Measurements from ENCODE around the gene PRUNE1.

Gene PRUNE1

GRCh38 chr1:150995460-150995859 is 12.8 kb upstream of the PRUNE1 start:
- no peaks in the 10 kb centered on the region for H3K36me3 Mint-ChIP-seq
- H3K9me3 Mint-ChIP-seq (ENCODE audit: low read depth), result no peaks in the 10 kb centered on the region
- H3K27ac Mint-ChIP-seq, result no peak overlapping the region
- no peaks in the 10 kb centered on the region for H3K27me3 Mint-ChIP-seq
- no peak overlapping the region for H3K4me3 Mint-ChIP-seq
- H3K4me1 Mint-ChIP-seq (ENCODE audit: low read depth), result peaks cover 11% of the 10 kb centered on the region

- Mint-ChIP-seq H3K27ac (no peak overlapping the region), H3K36me3 (no peaks in the 10 kb centered on the region), H3K4me3 (no peak overlapping the region), H3K27me3 (no peaks in the 10 kb centered on the region), H3K9me3 (ENCODE audit: low read depth) (no peaks in the 10 kb centered on the region), H3K4me1 (ENCODE audit: low read depth) (peaks cover 15% of the 10 kb centered on the region)
These were observed 12.4 kb upstream of the PRUNE1 start for GRCh38 chr1:150995896-150996295.

- H3K27ac Mint-ChIP-seq, result no peak overlapping the region
These were observed 10.9 kb upstream of the PRUNE1 start for GRCh38 chr1:150997126-150997872.

GRCh38 chr1:150997949-150998348 is 10.3 kb upstream of the PRUNE1 start:
- no peaks in the 10 kb centered on the region for H3K9me3 Mint-ChIP-seq (ENCODE audit: low read depth)
- no peak overlapping the region for H3K4me3 Mint-ChIP-seq
- H3K4me1 Mint-ChIP-seq (ENCODE audit: low read depth), result peaks cover 34% of the 10 kb centered on the region
- H3K36me3 Mint-ChIP-seq, result peaks cover 5% of the 10 kb centered on the region
- no peak overlapping the region for H3K27ac Mint-ChIP-seq
- no peaks in the 10 kb centered on the region for H3K27me3 Mint-ChIP-seq

More at GRCh38 chr1:150997126-150997872, 10.9 kb upstream of the PRUNE1 start:
- Mint-ChIP-seq H3K36me3 (peaks cover 5% of the 10 kb centered on the region), H3K9me3 (ENCODE audit: low read depth) (no peaks in the 10 kb centered on the region), H3K27me3 (no peaks in the 10 kb centered on the region), H3K4me1 (ENCODE audit: low read depth) (peaks cover 28% of the 10 kb centered on the region), H3K4me3 (no peak overlapping the region)

- Mint-ChIP-seq H3K9me3 (ENCODE audit: low read depth) (no peaks in the 10 kb centered on the region), H3K27me3 (no peaks in the 10 kb centered on the region), H3K36me3 (peaks cover 5% of the 10 kb centered on the region), H3K27ac (peak overlapping the region; percentile 22), H3K4me1 (ENCODE audit: low read depth) (peaks cover 44% of the 10 kb centered on the region), H3K4me3 (no peak overlapping the region)
These were observed 9.1 kb upstream of the PRUNE1 start for GRCh38 chr1:150999051-150999674.

GRCh38 chr1:150999926-151000325 is 8.3 kb upstream of the PRUNE1 start:
- no peaks in the 10 kb centered on the region for H3K9me3 Mint-ChIP-seq (ENCODE audit: low read depth)
- no peaks in the 10 kb centered on the region for H3K27me3 Mint-ChIP-seq

GRCh38 chr1:151000408-151000807 is 7.8 kb upstream of the PRUNE1 start:
- H3K4me1 Mint-ChIP-seq (ENCODE audit: low read depth), result peaks cover 54% of the 10 kb centered on the region
- H3K27ac Mint-ChIP-seq, result peak overlapping the region; percentile 11
- no peaks in the 10 kb centered on the region for H3K9me3 Mint-ChIP-seq (ENCODE audit: low read depth)
- H3K36me3 Mint-ChIP-seq, result peaks cover 5% of the 10 kb centered on the region
- H3K27me3 Mint-ChIP-seq, result no peaks in the 10 kb centered on the region
- H3K4me3 Mint-ChIP-seq, result no peak overlapping the region

More at GRCh38 chr1:150999926-151000325, 8.3 kb upstream of the PRUNE1 start:
- H3K4me3 Mint-ChIP-seq, result no peak overlapping the region
- H3K27ac Mint-ChIP-seq, result no peak overlapping the region
- peaks cover 50% of the 10 kb centered on the region for H3K4me1 Mint-ChIP-seq (ENCODE audit: low read depth)
- H3K36me3 Mint-ChIP-seq, result peaks cover 5% of the 10 kb centered on the region

- Mint-ChIP-seq H3K27ac (peak overlapping the region; percentile 55), H3K36me3 (peaks cover 5% of the 10 kb centered on the region), H3K9me3 (ENCODE audit: low read depth) (no peaks in the 10 kb centered on the region), H3K27me3 (no peaks in the 10 kb centered on the region), H3K4me3 (peak overlapping the region; percentile 47), H3K4me1 (ENCODE audit: low read depth) (peaks cover 65% of the 10 kb centered on the region)
These were observed 6.6 kb upstream of the PRUNE1 start for GRCh38 chr1:151001602-151002001.

- Mint-ChIP-seq H3K4me3 (peak overlapping the region; percentile 47), H3K4me1 (ENCODE audit: low read depth) (peaks cover 70% of the 10 kb centered on the region)
These were observed 6.2 kb upstream of the PRUNE1 start for GRCh38 chr1:151002051-151002450.

GRCh38 chr1:151002611-151003010 is 5.6 kb upstream of the PRUNE1 start:
- H3K9me3 Mint-ChIP-seq (ENCODE audit: low read depth), result no peaks in the 10 kb centered on the region
- peak overlapping the region; percentile 84 for H3K4me3 Mint-ChIP-seq

More at GRCh38 chr1:151002051-151002450, 6.2 kb upstream of the PRUNE1 start:
- H3K36me3 Mint-ChIP-seq, result peaks cover 5% of the 10 kb centered on the region
- H3K27me3 Mint-ChIP-seq, result no peaks in the 10 kb centered on the region
- peak overlapping the region; percentile 55 for H3K27ac Mint-ChIP-seq
- no peaks in the 10 kb centered on the region for H3K9me3 Mint-ChIP-seq (ENCODE audit: low read depth)

GRCh38 chr1:151003180-151003579 is 5.1 kb upstream of the PRUNE1 start:
- Mint-ChIP-seq H3K9me3 (ENCODE audit: low read depth) (no peaks in the 10 kb centered on the region), H3K4me3 (peak overlapping the region; percentile 84), H3K27me3 (no peaks in the 10 kb centered on the region), H3K27ac (peak overlapping the region; percentile 92), H3K4me1 (ENCODE audit: low read depth) (peaks cover 81% of the 10 kb centered on the region), H3K36me3 (peaks cover 5% of the 10 kb centered on the region)

More at GRCh38 chr1:151002611-151003010, 5.6 kb upstream of the PRUNE1 start:
- no peaks in the 10 kb centered on the region for H3K27me3 Mint-ChIP-seq
- H3K4me1 Mint-ChIP-seq (ENCODE audit: low read depth), result peaks cover 75% of the 10 kb centered on the region
- H3K36me3 Mint-ChIP-seq, result peaks cover 5% of the 10 kb centered on the region
- peak overlapping the region; percentile 92 for H3K27ac Mint-ChIP-seq

GRCh38 chr1:151005729-151006319 is 2.4 kb upstream of the PRUNE1 start:
- H3K4me1 Mint-ChIP-seq (ENCODE audit: low read depth), result peaks cover 85% of the 10 kb centered on the region
- peak overlapping the region; percentile 98 for H3K4me3 Mint-ChIP-seq
- peaks cover 5% of the 10 kb centered on the region for H3K36me3 Mint-ChIP-seq
- H3K9me3 Mint-ChIP-seq (ENCODE audit: low read depth), result no peaks in the 10 kb centered on the region
- peak overlapping the region; percentile 96 for H3K27ac Mint-ChIP-seq
- no peaks in the 10 kb centered on the region for H3K27me3 Mint-ChIP-seq

- peaks cover 7% of the 10 kb centered on the region for H3K36me3 Mint-ChIP-seq
- no peaks in the 10 kb centered on the region for H3K9me3 Mint-ChIP-seq (ENCODE audit: low read depth)
- peak within 1 kb of the TSS; percentile 98 for H3K4me3 Mint-ChIP-seq
- H3K4me1 Mint-ChIP-seq (ENCODE audit: low read depth), result peaks cover 86% of the 10 kb centered on the region
- H3K27me3 Mint-ChIP-seq, result no peaks in the 10 kb centered on the region
- peak within 1 kb of the TSS; percentile 96 for H3K27ac Mint-ChIP-seq
These were observed 1.8 kb upstream of the PRUNE1 start, which contains the start of gene MINDY1 for GRCh38 chr1:151006327-151007052. MINDY1 (minus strand) TSS chr1:151006902; CDS start chr1:151002617, 4,285 bp downstream.

- peak overlapping the region; percentile 98 for H3K4me3 Mint-ChIP-seq
- no peaks in the 10 kb centered on the region for H3K27me3 Mint-ChIP-seq
- H3K4me1 Mint-ChIP-seq (ENCODE audit: low read depth), result peaks cover 81% of the 10 kb centered on the region
- peaks cover 2% of the 10 kb centered on the region for H3K36me3 Mint-ChIP-seq
- peak overlapping the region; percentile 96 for H3K27ac Mint-ChIP-seq
- no peaks in the 10 kb centered on the region for H3K9me3 Mint-ChIP-seq (ENCODE audit: low read depth)
These were observed 401 bp upstream of the PRUNE1 start for GRCh38 chr1:151007853-151008243.
